CD4-positive, alpha-beta T cell treated with Interleukin-12 subunit alpha and Interleukin-12 subunit beta, for 1 hour (primary cell): ENCODE measurements around the gene RAD51AP1.

ENCODE experiments used
- DNase-seq: peaks from one replicate; pipeline ENCODE4 v3.0.0-alpha.2; 2020

RAD51AP1 gene

DNA sequence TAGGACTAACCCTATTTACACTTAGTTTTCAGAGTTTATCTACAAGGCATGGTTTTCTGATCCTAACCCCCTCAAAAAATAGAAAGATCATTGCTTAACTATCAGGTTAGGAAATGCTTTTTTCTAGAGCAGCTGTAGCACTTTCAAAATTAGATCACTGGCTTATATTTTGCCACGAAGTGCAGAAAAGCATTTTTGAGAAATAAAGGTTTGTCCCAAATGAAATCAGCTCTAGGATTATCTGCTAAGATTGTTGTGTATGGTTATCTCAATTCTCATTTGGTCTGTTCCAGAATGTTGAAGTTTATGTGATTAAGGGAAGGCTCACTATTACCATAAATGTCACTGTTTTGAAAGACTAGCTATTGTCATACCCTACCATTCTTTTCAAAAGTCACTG is 13.5 kb downstream of the RAD51AP1 start:
- no peak for DNase-seq

DNA sequence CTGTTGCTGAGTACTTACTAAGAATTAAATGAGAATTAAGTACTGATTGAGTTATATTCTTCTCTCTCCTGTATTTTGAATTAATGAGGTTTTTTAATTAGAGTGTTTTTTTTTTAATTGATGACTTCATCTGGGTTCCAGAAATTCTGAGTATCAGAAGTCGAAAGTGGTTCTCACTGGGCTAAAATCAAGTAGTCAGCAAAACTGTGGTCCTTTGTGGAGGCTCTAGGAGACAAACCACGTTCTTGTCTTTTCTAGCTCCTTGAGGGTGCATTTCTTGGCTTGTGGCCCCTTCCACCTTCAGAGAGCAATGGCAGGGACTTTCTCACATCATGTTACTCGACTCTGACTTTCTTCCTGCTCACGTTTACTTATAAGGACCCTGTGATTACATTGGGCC is 15.3 kb downstream of the RAD51AP1 start:
- DNase-seq = no peak

DNA sequence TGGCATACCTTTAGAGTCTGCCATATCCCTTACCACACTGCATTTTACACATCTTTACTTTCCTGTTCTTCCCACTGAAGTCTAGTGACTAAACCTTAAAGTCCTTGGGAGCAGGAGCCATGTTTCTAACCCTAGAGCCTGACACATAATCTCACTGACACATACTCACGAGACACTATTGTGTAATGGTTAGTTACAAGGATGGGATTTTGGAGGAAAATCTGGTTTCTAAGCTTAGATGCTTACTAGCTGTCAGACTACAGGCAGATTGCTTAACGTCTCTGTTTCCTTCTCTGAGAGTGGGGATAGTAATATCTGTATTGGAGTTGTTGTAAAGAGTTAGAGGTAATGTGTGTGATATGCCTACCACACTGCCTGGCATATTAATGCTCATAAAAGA is 17.1 kb downstream of the RAD51AP1 start:
- no peak for DNase-seq

GRCh38 chr12:4556735-4557530 is 18.2 kb downstream of the RAD51AP1 start:
- no peak for DNase-seq

DNA sequence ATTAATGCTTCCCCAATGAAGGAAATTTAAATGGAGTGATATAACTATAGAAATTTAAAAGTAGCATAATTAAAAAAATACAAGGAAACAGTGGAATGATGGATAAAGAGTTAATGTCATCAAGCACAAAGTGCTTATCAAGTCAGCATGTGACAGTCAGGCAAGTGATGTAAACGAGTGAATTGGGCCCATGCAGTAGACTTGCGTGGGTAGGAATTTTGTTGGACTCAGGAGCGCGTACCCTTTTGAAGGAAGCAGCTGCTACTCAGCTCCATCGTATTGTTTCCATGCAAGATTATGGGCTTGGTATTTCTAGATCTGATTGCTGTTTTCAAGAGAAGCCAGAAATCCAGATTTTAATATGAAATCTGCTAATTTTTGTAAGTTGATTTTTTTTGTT is 18.9 kb downstream of the RAD51AP1 start:
- DNase-seq = no peak

DNA sequence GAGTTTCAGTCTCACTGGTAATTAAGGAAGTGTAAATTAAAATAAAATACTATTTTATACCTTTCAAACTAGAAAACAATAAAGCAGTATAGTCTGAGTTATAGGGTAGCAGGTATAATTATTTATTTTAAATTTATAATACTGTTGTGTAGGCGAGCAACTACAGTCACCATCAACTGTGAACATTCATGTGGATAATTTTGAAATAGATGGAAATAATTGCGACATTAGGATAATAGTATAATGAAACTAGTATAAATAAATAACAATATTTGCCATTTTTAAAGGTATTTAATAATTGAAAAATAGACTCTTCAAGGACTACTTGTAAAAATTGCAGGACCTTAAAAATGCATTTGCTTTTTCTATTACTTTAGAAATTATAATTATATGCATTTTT is 19.5 kb downstream of the RAD51AP1 start:
- DNase-seq = no peak

GRCh38 chr12:4562034-4562657 is 23.5 kb downstream of the RAD51AP1 start, which contains the start of gene DYRK4:
DYRK4 (plus strand) TSS chr12:4562208; CDS start chr12:4562246, 38 bp downstream.
- DNase-seq = no peak

- no peak for DNase-seq
Measured at GRCh38 chr12:4563336-4563735, 24.6 kb downstream of the RAD51AP1 start.

DNA sequence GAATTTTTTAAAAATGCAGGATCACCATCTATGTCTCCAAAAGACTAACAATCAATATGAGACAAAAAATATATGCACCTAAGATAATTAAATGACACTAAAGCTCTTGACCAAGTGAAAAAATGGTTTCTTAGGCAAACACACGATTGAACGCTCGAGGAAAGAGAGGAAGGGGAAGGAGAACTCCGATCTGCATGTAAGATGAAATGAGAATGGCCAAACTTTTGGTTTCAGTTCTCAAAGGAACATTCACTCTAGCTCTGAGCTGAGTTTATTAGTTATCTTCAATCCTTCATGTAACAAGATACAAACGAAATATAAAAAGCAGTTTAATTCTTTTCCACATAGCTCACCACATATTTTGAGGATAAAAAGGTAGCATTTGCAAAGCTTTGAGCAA is 26.1 kb downstream of the RAD51AP1 start:
- DNase-seq = no peak

GRCh38 chr12:4566474-4566873 is 27.8 kb downstream of the RAD51AP1 start:
- DNase-seq = no peak

GRCh38 chr12:4567073-4567881 is 28.6 kb downstream of the RAD51AP1 start:
- no peak for DNase-seq

GRCh38 chr12:4569261-4569660 is 30.6 kb downstream of the RAD51AP1 start:
- DNase-seq = no peak

DNA sequence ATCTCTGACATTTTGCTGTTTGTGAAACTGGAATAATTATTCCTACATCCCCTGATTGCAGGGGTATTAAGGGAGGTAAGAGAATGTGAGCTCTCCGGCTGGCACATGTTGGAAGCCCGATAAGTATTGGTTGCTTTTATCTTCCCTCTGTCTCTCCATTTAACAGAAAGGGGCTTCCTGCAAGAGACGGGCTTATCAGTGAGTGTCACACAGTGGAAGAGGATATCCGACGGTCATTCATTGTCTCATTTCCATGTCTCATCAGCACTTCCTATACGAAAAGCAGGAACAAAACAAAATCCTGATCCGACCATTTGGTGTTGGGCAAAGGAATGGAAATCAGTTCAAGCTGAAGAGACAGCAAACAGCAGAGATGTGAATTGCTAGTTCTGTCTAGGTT is 34.0 kb downstream of the RAD51AP1 start:
- no peak for DNase-seq

- peak; percentile 18 for DNase-seq
Measured at GRCh38 chr12:4579305-4580102, 40.8 kb downstream of the RAD51AP1 start.

GRCh38 chr12:4580281-4580688 is 41.6 kb downstream of the RAD51AP1 start:
- DNase-seq = no peak

GRCh38 chr12:4584281-4584680 is 45.6 kb downstream of the RAD51AP1 start:
- DNase-seq = no peak

GRCh38 chr12:4584896-4585295 is 46.2 kb downstream of the RAD51AP1 start:
- DNase-seq = no peak

DNA sequence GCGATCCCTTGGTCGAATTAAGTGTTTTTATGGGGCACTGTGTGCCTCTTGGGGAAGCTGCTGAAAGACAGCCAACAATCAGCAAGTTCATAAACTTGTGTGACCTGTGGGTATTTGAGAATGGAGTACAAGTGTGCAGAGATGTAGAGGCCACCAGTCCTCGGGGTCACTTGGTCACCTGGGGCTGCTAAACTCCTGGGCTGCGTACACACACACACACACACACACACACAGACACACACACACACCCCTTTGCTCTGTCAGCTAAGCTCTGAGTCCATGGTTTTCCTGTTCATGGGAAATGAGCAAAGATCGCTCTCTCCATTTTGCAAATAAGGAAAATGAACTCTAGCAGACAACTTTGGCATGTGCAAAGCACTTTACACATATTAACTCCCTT is 47.8 kb downstream of the RAD51AP1 start:
- no peak for DNase-seq

DNA sequence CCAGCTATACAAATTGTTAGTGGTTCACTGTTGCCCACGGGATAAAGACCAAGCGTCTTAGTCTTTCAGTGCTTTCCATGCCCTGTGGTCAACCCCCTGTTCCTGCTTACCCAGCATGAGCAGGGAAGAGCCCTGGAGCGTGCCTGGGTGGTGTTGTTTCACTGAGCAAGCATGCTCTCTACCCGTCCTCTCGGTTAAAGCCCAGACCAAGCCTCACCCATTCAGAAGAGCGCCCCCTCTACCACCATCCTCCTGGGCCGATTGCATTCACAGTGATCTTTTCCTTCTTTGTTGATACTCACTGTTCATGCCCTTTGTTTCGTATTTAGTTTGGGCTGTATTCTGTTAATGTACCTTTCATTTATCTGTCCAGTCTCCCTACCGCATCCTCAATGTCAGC is 48.4 kb downstream of the RAD51AP1 start:
- DNase-seq = no peak

- no peak for DNase-seq
Measured at GRCh38 chr12:4588916-4589315, 50.2 kb downstream of the RAD51AP1 start.

DNA sequence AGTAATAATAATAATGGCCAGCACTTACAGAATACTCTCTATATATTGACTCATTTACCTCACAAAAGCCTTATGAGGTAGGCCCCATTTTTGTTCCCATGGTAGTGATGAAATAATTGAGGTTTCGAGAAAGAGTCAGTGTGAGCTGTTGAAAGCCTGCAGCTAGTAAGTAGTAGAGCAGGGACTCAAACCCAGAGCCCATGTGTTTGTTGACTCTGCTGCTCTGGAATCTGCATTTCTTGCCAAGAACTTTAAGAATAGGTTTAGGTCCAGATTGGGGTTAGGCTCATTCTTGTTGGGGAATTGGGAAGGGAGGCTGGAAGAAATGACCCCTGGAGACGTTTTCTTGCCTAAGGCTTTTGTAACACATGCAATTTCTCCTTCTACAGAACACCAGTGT is 51.3 kb downstream of the RAD51AP1 start:
- no peak for DNase-seq

GRCh38 chr12:4591180-4591687 is 52.5 kb downstream of the RAD51AP1 start:
- DNase-seq = no peak

GRCh38 chr12:4595881-4596280 is 57.2 kb downstream of the RAD51AP1 start:
- DNase-seq = no peak
